ENCODE measurements around the gene ANKRD63.

ANKRD63 gene

DNA sequence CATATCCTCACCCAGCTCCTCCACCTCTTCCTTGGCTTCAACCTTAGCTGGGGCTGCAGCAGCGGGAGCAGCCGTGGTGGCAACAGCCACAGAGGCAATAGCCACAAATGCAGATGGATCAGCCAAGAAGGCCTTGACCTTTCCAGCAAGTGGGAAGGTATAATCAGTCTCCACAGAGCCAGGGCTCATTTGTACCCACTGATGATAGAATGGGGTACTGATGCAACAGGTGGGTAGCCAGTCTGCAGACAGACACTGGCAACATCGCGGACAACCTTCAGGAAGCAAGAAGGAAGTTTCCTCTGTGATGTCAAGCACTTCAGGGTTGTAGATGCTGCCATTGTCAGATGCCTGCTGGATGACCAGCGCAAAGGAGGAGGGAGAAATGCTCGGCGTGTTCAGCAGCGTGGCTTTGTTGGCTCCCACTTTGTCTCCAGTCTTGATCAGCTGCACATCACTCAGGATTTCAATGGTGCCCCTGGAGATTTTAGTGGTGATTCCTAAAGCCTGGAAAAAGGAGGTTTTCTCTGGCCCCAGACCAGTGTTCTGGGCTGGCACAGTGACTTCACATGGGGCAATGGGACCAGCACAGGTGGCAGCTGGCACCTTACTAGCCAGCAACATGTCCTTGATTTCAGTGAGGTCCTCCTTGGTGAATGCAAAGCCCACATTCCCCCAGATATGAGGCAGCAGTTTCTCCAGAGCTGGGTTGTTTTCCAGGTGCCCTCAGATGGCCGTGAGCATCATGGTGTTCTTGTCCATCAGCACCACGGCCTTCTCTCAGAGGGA, 29.7 kb upstream of the ANKRD63 start:
- no peak for DNase-seq

DNA sequence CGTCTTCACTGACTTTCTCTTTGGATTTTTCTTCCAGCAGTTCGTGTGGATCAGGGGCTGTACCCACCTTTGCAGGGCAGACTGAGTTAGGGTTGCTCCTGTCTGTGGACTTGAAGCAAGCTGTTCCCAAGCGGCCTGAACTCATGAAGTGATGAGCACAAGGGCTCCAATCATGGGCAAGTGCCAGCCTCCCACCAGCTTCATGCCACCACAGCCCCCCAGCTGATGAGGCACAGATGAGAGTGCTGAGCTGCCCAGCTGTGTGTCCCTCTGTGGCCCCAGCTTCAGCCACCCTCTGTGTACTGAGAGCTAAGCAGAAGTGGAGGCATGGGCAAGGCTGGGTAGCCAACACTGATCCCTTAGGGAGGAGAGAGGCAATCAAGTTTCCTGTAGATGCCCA, 28.1 kb upstream of the ANKRD63 start:
- DNase-seq = no peak

DNA sequence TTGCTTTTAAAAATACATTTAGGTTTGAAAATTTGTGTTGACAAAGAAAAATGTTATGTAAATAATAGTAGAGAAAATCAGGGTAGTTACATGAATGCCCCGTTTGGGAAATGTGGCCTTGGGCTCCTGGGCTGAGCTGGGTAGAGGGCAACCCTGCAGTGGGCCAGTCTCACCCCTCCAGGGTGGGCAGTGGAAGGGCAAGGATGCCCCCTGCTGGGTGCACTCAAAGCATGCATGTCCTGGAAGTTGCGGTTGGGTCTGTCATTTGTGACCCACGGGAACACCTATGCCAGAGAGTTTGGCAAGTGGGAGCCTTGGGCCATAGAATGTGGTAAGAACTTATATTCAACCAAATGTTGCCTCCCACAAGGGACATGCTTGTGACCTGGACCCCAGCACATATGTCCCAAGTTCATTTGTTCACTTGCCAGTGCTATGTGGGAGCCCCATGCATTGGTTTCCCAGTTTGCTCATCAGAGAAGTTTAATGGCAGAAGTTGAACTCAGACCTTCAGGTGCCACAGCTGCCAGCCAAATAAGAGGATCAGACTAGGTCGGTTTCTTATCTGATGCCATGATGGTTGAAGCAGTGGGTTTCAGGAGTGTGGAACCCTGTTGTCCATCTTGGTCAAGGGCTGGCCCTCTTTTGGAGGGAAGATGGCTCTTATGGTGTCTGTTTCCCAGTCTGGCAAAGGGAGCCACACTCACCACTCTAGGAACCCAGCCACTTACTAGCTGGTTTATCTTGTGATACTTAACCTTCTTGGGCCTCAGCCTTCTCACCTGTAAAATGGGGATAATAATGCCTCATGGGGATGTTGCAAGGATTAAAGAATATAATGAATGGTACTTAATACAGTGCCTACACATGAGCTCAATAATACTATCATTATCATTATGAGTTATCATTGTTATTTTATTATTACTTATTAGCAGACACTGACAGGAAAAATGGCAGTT, 27.4 kb upstream of the ANKRD63 start:
- peak; percentile 45 for DNase-seq

DNA sequence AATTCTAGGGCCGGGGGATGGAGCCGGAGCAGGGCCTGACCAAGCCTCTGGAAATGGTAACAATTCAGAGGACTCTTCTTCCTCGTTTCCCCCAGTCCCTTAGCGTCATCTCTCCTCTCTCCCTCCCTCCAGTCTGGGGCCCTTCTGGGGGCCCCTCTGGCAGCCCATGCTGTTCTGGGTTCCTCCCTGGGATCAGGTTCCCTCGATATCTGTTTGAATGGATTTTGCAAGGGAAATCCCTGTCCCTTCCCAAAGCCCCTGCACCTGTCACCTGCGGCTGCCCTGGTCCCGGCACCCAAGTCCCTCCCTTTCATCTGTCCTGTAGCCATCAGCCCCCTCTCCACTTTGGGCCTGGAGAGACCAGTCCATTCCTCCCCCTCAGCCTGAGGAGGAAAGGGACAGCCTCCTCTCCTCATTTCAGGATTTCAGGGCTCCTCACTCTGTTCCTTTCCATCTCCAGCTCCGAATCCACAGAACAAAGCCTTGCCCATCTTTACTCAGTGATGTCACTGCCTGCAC, 26.5 kb upstream of the ANKRD63 start:
- no peak for DNase-seq

DNA sequence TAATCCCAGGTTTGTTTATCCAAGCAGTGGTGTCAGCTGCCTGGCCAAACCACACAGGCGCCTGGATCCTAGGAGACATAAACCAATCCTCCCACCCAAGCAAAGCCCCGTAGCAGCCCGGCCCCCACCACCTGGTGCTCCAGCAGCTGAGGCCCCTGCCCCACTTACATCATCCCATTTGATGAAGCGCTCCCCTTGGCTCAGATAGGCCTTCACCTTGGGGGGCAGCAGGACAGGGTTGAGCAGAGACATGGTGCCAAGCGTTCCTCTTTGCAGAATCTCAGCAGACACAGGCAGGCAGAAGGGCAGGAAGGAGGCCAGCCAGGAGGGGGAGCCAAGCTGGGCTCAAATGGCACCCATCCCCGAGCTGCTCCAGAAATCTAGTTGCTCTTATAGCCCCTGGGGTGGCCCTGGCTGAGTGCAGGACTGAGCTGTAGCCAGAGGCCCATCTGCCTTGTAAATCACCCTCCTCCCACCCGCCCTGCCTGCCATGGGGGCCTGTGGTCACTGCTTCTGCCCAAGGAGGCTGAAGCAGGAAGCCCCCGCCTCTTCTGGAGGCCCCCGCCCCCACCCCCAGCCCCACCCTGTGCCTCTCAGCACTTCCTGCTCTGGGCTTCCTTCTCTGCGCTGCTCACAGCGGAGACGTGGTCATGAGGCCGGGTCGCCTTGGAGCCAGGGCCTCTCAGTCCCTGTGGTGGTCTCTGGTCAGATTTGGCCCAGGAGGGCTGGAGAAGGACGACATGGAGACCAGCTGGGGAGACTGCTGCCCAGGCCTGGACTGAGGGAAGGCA, 24.8 kb upstream of the ANKRD63 start, which contains the start of gene PLCB2:
PLCB2 (minus strand) TSS at position 515 of the 791 bp plus-strand sequence; CDS start at position 252, 263 bp downstream.
- DNase-seq = peak; percentile 75

DNA sequence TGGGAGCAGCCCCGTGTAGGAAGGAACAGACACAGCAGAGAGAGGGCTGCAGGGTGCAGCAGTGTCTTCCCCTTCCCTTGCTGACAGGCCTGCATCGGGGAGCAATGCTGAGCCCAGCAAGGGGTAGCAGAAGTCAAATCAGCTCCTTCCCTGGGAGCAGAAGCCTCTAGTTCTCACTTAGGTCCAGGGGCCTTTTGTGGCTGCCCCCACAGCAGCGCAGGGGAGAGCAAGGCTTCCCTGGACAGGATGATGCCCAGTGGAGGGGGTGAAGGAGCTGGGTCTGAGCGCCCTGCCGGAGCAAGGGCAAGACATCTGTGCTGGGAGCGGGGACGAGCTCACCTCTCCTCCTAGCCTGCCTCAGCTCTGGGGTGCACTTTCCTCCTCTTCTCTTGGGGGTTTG, 24.0 kb upstream of the ANKRD63 start:
- no peak for DNase-seq

DNA sequence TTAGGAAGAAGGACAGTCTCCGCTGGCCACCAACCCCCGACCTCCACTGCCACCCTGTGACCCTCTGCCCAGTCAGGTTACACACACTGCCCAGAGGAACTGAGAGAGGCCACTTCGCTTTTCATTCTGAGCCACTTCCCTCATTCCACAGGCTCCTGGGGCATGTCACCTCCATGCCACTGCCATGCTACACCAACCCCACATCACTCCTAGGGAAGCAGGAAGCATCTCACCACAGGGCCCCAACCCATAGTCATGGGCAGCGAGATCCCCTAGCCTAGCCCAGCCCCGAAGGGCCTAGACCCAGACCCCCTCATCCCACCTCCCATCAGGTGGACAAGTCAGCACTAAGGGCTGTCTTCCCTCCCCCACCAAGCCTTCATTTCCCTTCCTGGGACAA, 23.5 kb upstream of the ANKRD63 start:
- no peak for DNase-seq

DNA sequence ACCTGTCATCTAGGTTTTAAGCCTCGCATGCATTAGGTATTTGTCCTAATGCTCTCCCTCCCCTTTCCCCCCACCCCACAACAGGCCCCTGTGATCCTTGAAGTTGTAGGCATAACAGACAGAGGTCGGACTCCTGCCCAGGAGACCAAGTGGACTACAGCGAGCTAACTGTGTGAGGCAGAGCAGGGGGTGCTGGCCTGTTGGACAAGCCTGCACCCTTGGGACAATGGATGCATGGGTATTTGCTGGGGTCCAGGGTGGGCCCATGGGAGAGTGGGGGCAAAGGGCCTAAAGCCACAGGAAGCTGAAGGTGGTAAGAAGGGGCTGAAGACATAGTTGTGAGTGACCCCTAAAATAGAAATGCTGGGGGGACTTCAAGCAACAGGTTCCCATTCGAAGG, 22.4 kb upstream of the ANKRD63 start:
- DNase-seq = no peak

DNA sequence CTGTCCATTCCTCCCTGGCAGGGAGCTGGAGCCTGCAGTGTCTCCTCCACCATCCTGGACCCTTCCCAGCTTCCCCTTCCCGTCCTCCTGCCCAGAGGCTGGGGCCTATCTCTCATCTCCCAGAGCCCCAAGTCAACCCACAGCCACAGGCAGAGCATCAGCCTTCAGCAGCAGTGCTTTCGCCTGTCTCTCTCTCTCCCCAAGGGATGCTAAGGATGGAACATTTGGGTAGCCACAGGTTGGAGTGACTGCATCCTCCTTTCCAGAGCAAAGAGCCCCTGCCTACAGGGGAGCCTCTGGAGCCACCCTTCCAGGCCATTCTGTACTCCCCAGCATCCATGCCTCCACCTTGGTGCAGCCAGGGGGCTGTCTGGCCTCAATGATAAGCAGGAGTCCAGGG, 20.7 kb upstream of the ANKRD63 start:
- DNase-seq = no peak

DNA sequence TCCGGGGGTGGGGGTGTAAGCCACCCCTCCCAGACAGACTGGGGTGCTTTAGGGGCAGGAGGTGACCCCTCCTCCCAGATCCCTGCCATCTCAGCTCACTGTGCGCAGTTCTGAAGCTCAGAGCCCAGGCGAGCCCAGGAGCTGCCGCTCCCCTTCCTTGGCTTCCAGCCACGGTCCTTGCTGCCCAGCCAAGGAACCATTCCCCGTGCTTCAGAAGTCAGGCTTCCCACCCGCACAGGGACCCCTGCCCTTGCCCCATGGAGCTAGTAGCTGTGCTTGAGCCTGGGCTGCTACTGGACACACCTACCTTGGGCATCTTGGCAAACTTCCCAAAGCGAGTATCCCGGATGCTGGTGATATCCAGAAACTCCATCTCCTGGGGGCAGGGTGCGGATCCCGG, 20.1 kb upstream of the ANKRD63 start:
- no peak for DNase-seq

DNA sequence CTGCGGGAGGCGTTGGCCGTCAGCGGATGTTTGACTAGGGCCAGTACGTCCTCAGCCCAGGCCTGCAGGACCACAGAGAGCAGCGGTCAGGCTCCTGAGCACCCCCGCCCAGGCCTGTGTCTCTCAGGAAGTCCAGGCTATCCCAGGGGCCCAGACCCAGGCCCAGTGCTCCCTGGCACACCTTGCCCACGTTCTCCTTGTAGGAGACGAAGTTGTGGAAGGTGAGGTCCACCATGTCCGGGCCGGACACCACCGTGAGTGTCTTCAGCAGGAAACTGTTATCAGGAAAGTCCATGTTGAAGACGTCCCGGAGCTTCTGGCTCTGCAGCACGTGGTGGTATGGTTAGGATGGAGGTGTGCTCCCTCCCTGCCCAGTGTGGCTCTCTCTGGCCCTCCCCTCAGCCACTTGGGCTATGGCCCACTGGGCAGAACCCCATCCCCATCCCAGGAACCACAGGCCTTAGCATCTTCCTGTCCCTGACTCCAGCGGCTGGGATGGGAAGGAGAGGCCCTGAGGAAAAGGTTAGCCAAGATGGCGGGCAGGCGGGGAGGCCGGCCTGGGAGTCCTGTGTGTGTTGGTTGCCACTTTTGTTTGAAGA, 19.5 kb upstream of the ANKRD63 start:
- DNase-seq = no peak

DNA sequence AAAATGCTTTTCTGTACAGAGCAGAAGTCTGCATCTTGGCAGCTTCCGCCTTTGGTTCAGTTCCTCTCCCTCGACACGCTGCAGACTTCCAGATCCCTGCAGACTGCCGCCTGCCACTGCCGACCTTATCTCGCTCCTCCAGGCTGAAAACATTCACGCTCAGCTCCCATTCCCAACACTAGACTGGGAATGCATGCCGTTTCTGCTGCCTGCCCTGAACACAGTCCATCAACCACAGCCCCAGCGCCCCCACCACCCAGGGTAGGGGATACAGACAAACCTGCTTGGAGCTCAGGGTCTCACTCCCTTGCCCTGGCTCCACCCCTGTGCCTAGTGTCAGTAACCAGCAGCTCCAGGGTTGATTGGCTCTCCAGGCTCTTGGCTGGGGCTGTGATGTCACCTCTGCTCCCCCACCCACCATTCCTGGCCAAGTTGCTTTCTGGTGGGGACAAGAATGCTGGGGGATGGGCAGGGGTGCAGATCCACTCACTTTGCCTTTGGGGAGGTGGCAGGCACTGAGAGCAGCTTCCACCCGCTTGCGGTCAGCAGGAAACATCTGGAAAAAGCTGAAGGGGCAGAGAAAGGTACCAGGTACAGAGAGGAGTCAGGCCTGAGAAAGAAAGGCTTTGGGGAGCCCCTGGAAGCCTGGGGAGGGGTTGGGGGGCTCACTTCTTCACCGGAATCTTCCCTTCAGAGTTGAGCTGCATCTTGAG, 18.8 kb upstream of the ANKRD63 start:
- no peak for DNase-seq

DNA sequence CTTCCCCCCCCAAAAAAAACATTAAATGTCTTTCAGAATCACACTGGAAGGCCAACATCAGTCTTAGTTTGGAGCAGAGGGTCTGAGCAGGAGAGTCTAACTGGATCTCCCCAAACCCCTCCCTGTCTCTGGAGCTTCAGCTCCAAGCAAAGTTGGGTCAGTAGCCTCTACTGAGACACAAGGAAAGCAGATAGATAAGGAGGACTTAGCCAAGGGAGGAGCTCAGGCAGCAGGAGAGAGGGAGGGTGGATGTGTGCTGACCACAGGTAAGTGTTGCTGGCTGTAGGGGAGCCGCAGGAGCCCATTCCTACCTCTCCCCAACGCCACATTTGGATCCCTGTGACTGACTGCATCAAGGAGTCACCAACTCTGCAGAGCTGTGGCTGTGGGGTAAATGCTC, 17.9 kb upstream of the ANKRD63 start:
- no peak for DNase-seq

DNA sequence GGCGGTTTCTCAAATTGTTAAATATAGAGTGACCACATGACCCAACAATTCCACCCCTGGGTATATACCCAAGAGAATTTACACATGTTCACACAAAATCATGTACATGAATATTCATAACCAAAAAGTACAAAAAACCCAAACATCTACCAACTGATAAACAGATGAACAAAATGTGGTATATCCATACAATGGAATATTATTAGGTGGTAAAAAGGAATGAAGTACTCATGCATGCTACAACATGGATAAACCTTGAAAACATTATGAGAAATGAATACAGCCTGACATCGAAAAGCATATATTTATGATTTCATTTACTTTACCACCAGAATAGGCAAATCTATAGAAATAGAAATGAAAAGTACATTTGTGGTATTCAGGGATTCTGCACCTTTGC, 17.5 kb upstream of the ANKRD63 start:
- DNase-seq = no peak

DNA sequence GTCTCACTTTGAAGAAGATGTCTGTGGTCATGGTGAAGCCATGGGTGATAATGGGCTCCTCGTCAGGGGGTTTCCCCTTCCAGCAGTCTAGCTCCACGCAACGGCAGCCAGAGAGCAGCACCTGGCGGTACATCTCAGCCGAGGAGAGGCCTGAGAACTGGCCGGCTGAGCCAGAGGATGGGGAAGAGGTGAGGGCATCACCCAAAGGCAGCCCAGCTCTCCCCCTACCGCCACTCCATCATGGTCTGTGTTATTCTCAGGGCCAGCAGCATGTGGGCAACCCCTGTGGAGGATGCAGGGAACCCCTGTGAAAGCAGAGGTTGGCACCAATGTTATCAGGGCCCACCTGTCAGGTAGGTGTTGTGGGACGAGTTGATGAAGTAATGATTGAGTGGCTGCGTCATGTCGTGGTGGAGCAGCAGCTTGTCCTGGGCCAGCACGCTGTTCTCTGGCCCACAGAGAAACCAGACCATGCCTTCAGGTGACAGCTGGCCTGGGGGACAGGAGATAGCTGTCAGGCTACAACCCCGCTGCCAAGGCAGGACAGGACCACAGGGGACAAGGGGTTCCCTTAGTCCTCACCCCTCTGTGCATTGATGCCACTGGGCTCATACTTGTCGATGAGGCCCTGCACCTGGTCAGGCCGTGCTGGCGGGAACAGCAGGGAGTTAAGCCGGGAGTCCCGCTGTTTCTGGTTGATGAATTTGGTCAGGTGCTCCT, 15.5 kb upstream of the ANKRD63 start:
- no peak for DNase-seq

DNA sequence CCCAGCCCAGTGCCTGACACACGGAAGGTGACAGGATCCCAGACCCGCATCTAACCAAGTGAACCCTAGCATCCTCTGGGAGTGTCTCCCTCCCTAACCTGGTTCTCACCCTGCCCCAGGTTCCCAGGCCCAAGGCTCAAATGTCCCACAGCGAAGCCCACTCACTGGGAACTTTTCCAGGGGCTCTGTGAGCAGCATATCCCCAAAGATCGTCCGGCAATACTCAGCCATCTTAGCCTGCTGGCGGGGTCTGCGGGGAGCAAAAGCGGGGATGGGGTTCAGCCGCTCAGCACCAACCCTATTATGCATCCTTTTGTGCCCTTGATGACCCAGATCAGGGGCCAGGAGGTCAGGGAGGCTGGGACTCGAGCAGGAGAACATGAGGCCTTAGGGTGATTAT, 14.5 kb upstream of the ANKRD63 start:
- DNase-seq = no peak

DNA sequence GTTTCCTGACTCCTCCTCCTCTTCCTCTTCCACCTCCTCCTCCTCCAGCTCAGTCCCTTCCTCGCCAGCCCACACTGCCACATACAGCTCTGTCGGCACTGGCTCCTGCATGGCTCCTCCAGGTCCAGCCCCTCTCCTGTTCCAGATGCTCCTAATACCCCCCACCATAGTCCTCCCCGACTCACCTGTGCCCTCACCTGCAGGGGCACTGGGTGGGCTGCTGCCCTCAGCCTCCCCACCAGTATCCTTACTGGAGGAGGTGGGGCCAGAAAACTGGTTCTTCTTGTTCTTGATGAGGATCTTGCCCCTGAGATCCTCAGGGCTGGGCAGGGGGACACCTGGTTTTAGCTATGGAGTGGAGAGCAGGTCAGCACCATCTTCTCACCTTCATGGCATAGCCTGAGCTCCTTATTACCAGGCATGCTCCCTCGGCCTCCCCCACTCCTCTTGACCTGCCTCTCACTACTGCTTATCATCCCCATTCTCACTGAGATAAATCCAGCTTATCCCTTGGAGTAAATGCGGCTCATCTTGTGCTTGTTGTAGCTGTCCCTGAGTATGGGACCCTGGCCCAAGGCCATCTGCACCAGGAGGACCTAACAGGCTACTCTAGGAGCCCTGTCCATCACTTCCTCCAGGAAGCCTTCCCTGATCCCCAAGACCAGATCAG, 13.8 kb upstream of the ANKRD63 start:
- DNase-seq = no peak

DNA sequence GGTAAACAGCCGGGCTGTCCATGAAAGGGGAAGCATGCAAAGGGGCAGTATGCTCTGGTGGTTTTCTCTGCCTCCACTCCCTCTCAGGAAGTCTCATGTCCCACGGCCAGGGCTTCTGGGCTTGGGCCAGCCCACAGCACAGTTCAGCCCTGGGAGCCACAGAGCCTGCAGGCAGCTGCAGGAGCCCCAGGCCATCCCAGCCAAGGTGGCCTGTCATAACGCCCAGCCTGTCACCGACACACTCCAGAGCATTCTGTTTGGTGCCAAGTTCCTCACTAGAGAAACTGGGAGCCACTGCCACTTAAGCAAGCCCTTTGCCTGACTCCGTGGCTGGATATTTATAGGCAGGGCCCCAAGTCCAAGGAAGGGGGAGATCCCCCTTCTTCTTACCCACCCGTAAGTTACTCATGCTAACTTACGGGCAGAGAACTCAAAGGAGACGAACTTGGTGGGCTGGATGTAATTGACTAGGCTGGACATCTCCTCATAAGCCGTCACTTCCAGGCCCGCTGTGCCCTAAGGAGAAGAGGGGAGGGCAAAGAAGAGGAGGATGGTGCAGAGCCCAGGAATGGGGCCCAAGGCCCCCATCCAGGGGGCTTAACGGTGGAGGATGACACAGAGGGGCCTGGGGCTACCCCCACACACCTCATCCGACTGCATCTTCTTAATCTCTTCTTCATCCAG, 13.2 kb upstream of the ANKRD63 start:
- no peak for DNase-seq

DNA sequence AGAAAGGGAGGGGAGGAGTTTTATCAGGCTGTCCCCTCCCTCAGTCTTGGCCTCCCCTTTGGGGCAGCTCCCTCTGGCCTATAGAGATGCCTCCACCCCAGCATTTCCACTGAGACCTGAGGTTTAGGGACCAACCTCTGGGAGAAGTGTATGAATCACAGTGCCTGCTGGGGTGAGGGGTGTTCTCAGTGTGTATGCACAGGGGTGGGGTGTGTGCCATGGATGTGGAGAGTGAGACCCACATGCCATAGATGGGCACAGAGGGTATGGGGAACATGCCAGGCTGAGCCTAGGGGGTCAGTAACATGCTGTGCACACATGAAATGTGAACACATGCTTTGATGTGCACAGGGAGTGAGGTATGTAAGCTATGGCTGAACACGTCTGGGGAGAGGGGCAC, 12.4 kb upstream of the ANKRD63 start:
- DNase-seq = no peak
